ENCODE measurements around the gene SLC35G2.
A peak's percentile ranks its signal among the peaks of the same experiment; 100 is the strongest.

SLC35G2 gene

DNA sequence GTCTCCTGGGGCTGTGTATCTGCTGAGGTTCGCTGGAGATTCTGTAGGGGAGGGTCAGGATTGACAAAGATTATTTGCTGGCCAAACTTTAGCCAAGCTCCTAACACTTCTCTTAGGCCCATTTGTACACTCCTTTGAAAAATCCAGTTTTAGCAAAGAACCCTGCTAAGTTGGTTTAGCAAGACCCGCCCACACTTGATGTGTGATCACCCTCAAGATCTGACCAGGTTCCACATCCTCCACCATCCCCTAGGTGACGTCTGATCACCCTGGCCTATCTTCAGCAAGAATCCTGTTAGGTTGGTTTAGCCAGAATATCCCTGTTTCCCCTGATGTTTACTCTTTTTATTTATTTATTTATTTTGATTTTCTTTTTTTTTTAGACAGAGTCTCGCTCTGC lies 14.8 kb upstream of the SLC35G2 start:
- no peak overlapping the region for H3K9ac ChIP-seq (ENCODE audit: low read depth, low read length)
- H3K36me3 ChIP-seq (ENCODE audit: control insufficient read depth, insufficient read depth, low read length) = no peaks in the 10 kb centered on the region
- H3K9me3 ChIP-seq (ENCODE audit: control insufficient read depth, insufficient read depth, low read length) = no peaks in the 10 kb centered on the region
- no peak overlapping the region for H3K4me3 ChIP-seq (ENCODE audit: low read depth, low read length)
- no peaks in the 10 kb centered on the region for H3K27me3 ChIP-seq (ENCODE audit: control insufficient read depth, insufficient read depth, low read length)
- no peaks in the 10 kb centered on the region for H3K4me1 ChIP-seq (ENCODE audit: control insufficient read depth, insufficient read depth, low read length)

DNA sequence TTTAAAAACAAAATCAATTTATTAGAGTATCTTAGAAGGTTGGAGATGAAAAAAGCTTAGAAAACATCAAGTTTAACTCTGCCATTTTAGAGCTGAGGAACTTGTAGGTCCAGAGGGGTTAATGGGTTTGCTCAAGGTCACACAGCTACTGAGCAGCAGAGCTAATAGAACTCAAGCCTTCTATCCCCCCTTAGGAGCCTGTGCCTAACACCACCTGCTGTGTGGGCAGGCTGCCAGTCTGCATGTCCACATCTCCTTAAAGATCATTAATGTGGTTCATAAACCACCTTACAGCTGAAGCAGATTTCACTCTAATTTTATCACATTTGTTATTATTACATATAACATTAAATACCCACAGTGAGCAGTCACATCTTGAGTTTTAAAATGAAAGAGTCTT lies 14.1 kb upstream of the SLC35G2 start:
- Histone ChIP-seq H3K27me3 (ENCODE audit: control insufficient read depth, insufficient read depth, low read length) (no peaks in the 10 kb centered on the region), H3K36me3 (ENCODE audit: control insufficient read depth, insufficient read depth, low read length) (no peaks in the 10 kb centered on the region), H3K9me3 (ENCODE audit: control insufficient read depth, insufficient read depth, low read length) (no peaks in the 10 kb centered on the region)

DNA sequence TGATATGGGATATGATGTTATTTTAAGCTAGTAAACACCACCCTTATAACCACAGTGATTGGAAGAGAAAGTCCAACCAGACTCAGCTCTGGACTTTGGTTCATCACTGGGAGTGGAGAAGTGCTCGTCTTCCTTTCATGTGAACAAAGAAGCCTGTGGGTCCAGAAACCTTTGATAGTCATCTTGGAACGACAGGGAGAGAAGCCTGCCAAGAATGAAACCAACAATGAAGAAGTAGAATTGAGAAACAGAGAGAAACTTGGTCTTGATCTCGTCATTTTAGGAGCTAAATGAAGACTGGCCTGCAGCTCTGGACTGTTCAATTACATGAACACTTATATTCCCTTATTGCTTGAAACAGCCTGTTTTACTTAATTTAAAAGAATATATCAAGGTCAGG lies 13.1 kb upstream of the SLC35G2 start:
- H3K4me3 ChIP-seq (ENCODE audit: low read depth, low read length) = no peak overlapping the region
- no peaks in the 10 kb centered on the region for H3K9me3 ChIP-seq (ENCODE audit: control insufficient read depth, insufficient read depth, low read length)
- no peaks in the 10 kb centered on the region for H3K27me3 ChIP-seq (ENCODE audit: control insufficient read depth, insufficient read depth, low read length)
- H3K36me3 ChIP-seq (ENCODE audit: control insufficient read depth, insufficient read depth, low read length) = no peaks in the 10 kb centered on the region
- no peaks in the 10 kb centered on the region for H3K4me1 ChIP-seq (ENCODE audit: control insufficient read depth, insufficient read depth, low read length)
- no peak overlapping the region for H3K9ac ChIP-seq (ENCODE audit: low read depth, low read length)

More for the DNA sequence above, 14.1 kb upstream of the SLC35G2 start:
- Histone ChIP-seq H3K9ac (ENCODE audit: low read depth, low read length) (no peak overlapping the region), H3K4me3 (ENCODE audit: low read depth, low read length) (no peak overlapping the region), H3K4me1 (ENCODE audit: control insufficient read depth, insufficient read depth, low read length) (no peaks in the 10 kb centered on the region)

DNA sequence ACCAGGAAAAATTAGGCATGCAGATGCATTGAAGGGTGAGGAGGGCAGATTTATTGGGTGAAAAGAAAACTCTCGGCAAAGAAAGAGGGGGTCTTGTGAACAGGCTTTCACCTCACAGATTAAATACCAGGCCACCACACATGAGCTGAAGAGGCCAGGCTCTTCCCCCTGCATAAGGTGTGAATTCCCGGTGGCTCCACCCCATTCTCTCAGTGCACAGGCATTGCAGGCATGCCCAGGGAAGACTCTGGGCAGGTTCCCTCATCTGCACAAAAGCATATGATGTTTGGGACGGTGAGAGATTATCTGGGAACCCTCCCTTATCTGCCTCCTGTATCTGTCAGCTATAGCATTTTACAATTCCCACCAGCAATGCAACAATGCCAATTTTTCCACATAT lies 7.2 kb upstream of the SLC35G2 start:
- Histone ChIP-seq H3K9ac (ENCODE audit: low read depth, low read length) (no peak overlapping the region), H3K4me3 (ENCODE audit: low read depth, low read length) (no peak overlapping the region), H3K4me1 (ENCODE audit: control insufficient read depth, insufficient read depth, low read length) (no peaks in the 10 kb centered on the region), H3K36me3 (ENCODE audit: control insufficient read depth, insufficient read depth, low read length) (no peaks in the 10 kb centered on the region), H3K27me3 (ENCODE audit: control insufficient read depth, insufficient read depth, low read length) (no peaks in the 10 kb centered on the region), H3K9me3 (ENCODE audit: control insufficient read depth, insufficient read depth, low read length) (no peaks in the 10 kb centered on the region)

DNA sequence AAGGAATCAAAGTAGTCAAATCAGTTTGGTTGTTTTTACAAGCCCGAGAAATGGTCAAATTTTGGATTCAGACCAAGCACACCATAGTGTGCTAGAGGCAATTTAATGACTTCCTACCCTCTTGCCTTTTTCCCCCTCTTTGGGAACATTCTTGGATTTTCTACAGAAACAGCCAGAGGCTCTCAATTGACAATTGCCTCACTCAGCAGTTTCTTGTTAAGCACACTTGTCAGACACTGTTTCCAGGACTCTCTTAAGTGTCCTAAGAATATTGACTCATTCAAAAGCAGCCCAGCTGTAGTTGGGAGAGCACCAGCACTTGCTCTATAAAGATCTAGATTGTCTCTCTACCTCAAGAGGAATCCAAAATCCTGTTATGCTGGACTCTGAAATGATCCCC lies 1.5 kb upstream of the SLC35G2 start:
- H3K36me3 ChIP-seq (ENCODE audit: control insufficient read depth, insufficient read depth, low read length) = no peaks in the 10 kb centered on the region
- H3K9ac ChIP-seq (ENCODE audit: low read depth, low read length) = no peak overlapping the region
- no peak overlapping the region for H3K4me3 ChIP-seq (ENCODE audit: low read depth, low read length)
- no peaks in the 10 kb centered on the region for H3K27me3 ChIP-seq (ENCODE audit: control insufficient read depth, insufficient read depth, low read length)
- H3K4me1 ChIP-seq (ENCODE audit: control insufficient read depth, insufficient read depth, low read length) = peaks cover 3% of the 10 kb centered on the region
- no peaks in the 10 kb centered on the region for H3K9me3 ChIP-seq (ENCODE audit: control insufficient read depth, insufficient read depth, low read length)

DNA sequence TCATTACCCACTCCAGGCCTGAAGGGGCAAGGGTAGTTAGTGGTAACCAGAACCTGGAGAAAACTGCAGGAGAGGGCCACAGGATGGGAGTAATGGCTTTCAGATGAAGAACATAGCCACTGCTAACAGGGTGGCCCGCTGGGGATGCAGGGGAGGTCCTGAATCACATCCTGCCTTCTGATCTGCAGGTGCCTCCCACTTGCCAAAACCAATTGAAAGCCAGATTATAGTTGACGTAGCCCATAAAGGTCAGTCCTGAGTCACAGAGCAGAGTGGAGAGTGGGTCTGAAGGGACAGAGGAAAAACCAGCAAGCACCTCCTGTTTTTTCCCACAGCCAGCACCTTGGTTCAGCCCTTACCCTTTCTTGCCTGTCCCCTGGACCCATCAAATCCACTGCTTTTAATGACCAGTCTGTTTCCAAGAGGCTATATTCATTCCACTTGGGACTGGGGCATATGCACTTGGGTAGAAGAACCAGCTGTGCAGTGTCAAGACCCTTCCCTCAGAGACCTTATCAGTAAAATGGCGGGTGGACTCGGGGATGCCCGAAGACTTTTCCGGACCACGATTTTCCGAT lies 646 bp upstream of the SLC35G2 start:
- peaks cover 3% of the 10 kb centered on the region for H3K4me1 ChIP-seq (ENCODE audit: control insufficient read depth, insufficient read depth, low read length)
- no peaks in the 10 kb centered on the region for H3K27me3 ChIP-seq (ENCODE audit: control insufficient read depth, insufficient read depth, low read length)
- H3K4me3 ChIP-seq (ENCODE audit: low read depth, low read length) = peak overlapping the region; percentile 87
- no peaks in the 10 kb centered on the region for H3K9me3 ChIP-seq (ENCODE audit: control insufficient read depth, insufficient read depth, low read length)
- peak overlapping the region; percentile 41 for H3K9ac ChIP-seq (ENCODE audit: low read depth, low read length)
- H3K36me3 ChIP-seq (ENCODE audit: control insufficient read depth, insufficient read depth, low read length) = no peaks in the 10 kb centered on the region

DNA sequence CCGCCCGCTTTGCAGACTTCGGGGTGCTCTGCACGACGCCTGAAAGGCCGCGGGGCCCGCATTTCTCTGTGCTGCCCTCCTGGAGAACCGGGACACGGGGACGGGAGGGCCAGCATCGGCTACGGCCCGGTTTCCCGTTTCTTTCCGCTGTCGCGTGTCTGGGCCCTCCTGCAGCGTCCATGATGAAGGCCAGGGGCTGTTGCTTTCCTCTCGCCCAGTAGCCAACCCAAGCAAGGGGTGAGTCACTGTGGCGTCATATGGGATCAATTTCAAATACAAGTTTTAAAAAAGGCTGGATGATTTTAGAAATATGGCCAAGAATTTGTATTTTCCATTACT lies 435 bp downstream of the SLC35G2 start:
- Histone ChIP-seq H3K27me3 (ENCODE audit: control insufficient read depth, insufficient read depth, low read length) (no peaks in the 10 kb centered on the region), H3K9me3 (ENCODE audit: control insufficient read depth, insufficient read depth, low read length) (no peaks in the 10 kb centered on the region), H3K4me3 (ENCODE audit: low read depth, low read length) (peak overlapping the region; percentile 87), H3K9ac (ENCODE audit: low read depth, low read length) (no peak overlapping the region), H3K36me3 (ENCODE audit: control insufficient read depth, insufficient read depth, low read length) (no peaks in the 10 kb centered on the region), H3K4me1 (ENCODE audit: control insufficient read depth, insufficient read depth, low read length) (peaks cover 3% of the 10 kb centered on the region)

DNA sequence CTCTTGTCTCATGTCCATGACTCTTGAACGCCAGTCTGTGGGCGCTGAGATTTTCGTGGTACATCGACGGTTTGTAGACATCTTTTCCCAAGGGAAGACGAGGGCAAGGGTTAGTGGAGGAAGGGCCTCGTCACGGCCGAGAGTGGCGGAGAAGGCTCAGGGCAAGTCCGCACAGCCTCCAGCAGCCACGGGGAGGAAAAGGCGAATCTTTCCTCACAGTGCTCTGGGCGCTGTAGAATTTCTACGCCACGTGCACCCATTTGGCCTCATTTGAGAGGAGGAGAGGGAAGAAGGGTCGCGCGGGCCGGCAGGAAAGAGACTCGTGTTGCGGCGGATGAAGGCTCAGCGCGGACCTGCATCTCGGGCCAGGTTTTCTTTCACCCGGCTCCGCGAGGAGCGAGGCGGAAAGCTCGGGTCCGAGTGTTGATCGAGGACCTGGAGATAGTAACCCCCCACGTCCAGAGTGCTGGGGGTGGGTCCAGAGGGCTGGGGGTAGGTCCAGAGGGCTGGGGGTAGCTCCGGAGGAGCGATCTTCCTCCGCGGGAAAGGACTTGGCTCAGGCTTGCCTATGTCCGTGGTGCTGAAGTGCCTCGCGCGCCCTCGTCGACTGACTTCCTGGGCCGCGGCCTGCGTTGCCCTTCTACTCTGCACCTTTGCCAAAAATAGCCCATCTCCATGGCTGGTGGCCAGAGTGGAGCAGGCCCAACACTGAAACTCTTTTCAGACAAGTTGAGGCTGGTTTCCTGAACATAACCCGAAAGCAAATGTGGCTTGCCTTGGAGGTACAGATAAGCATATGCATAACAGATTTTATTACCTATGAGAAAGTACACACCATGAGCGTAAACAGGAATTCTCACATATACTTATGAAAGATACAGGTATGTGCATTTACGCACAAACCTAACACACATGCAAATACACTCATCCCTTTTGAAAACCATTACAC lies 1.1 kb downstream of the SLC35G2 start:
- H3K4me3 ChIP-seq (ENCODE audit: low read depth, low read length) = peak overlapping the region; percentile 87
- no peaks in the 10 kb centered on the region for H3K27me3 ChIP-seq (ENCODE audit: control insufficient read depth, insufficient read depth, low read length)
- no peaks in the 10 kb centered on the region for H3K36me3 ChIP-seq (ENCODE audit: control insufficient read depth, insufficient read depth, low read length)
- H3K4me1 ChIP-seq (ENCODE audit: control insufficient read depth, insufficient read depth, low read length) = peaks cover 3% of the 10 kb centered on the region
- H3K9me3 ChIP-seq (ENCODE audit: control insufficient read depth, insufficient read depth, low read length) = no peaks in the 10 kb centered on the region
- H3K9ac ChIP-seq (ENCODE audit: low read depth, low read length) = peak overlapping the region; percentile 47

DNA sequence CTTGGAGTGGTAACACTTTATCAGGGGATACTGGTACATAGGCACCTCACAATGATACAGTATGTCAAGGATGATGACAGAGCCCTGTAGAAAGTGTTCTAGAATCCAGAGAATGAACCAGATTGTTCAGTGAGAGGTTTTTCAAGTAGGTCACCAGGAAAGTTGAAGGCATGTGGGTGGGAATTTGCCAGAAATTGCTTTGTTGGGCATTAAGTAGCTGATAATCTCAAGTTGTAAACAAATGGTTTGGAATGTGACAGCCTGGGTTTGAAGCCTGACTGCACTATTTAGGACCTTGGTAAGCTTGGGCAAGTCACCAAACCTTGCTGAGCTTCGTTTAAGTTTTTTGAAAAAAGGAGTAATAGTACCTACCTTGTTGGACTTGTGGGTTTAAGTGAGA lies 12.5 kb downstream of the SLC35G2 start:
- Histone ChIP-seq H3K9ac (ENCODE audit: low read depth, low read length) (no peak overlapping the region), H3K27me3 (ENCODE audit: control insufficient read depth, insufficient read depth, low read length) (no peaks in the 10 kb centered on the region), H3K4me1 (ENCODE audit: control insufficient read depth, insufficient read depth, low read length) (no peaks in the 10 kb centered on the region), H3K4me3 (ENCODE audit: low read depth, low read length) (no peak overlapping the region), H3K36me3 (ENCODE audit: control insufficient read depth, insufficient read depth, low read length) (no peaks in the 10 kb centered on the region), H3K9me3 (ENCODE audit: control insufficient read depth, insufficient read depth, low read length) (no peaks in the 10 kb centered on the region)

DNA sequence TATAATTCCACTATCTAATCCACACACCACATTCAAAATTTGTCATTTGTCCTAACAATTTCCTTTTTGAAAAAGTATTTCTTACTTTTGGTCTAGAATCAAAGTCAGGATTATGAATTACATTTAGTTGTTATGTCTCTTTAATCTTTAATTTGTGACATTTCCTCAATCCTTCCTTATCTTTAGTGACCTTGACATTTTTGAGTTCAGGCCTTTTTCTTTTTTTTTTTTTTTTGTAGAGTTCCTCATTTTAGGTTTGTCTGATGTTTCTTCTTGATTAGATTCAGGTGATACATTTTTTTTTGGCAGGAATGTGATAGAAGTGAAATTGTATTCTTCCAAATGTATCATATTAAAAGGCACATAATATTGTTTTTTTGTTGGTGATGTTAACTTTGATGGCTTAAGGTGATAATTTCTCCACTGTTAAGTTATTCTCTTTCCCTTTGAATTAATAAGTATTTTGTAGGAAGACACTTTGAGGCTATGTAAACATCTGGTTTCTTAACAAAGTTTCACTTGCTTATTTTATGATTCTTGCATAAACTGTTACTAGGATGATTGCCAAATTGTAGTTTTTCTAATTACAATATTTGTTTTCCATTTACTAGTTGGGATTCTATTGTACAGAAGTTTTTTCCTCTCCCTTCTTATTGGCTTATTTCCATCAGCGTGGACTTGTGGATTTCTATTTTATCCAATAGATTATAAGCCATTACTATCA lies 16.3 kb downstream of the SLC35G2 start:
- Histone ChIP-seq H3K4me3 (ENCODE audit: low read depth, low read length) (no peak overlapping the region), H3K9ac (ENCODE audit: low read depth, low read length) (no peak overlapping the region), H3K27me3 (ENCODE audit: control insufficient read depth, insufficient read depth, low read length) (no peaks in the 10 kb centered on the region), H3K4me1 (ENCODE audit: control insufficient read depth, insufficient read depth, low read length) (peaks cover 7% of the 10 kb centered on the region), H3K36me3 (ENCODE audit: control insufficient read depth, insufficient read depth, low read length) (no peaks in the 10 kb centered on the region), H3K9me3 (ENCODE audit: control insufficient read depth, insufficient read depth, low read length) (no peaks in the 10 kb centered on the region)

DNA sequence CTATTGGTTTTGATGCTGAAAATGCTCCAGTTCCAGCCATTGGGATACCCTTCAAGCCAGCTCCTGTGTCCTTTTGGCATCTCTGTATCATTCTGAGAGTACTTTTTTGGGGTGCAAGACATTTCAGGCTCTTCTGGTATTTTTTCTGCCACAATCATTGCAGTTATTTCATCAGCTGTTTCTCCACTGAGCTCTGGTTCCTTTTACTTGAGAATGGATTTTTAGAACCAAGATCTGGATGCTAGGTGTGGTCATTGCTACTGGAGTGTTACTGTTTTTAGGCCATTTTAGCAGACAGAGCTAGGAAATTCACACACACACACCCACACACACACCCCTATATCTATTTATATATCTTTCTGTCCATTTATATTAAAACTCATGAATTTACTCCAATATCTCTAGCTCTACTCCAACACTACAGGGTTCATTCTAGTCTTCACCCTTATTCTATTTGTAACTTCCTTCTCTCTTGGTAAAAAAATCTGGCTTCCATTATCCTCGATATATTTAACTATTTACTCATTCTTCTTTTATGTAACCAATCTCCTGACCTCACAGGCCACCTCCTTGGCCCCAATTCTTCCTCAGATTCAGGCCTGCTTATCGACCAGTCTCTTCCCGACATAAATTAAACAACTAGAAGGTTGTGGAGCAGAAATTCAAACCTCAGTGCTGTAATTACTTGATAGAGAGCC lies 17.0 kb downstream of the SLC35G2 start:
- H3K4me1 ChIP-seq (ENCODE audit: control insufficient read depth, insufficient read depth, low read length) = peaks cover 7% of the 10 kb centered on the region
- no peak overlapping the region for H3K9ac ChIP-seq (ENCODE audit: low read depth, low read length)
- no peaks in the 10 kb centered on the region for H3K36me3 ChIP-seq (ENCODE audit: control insufficient read depth, insufficient read depth, low read length)
- H3K27me3 ChIP-seq (ENCODE audit: control insufficient read depth, insufficient read depth, low read length) = no peaks in the 10 kb centered on the region
- H3K4me3 ChIP-seq (ENCODE audit: low read depth, low read length) = no peak overlapping the region
- no peaks in the 10 kb centered on the region for H3K9me3 ChIP-seq (ENCODE audit: control insufficient read depth, insufficient read depth, low read length)
